Measurements from ENCODE around the gene CRYGB. TPM values are rescaled to one million over a fixed set of nuclear protein-coding genes. Genes with fewer than 3 reads are reported as not detected.
"Not testable (repeated sequence)": the region's sequence is repeated elsewhere in the genome, so short reads cannot be mapped to it uniquely, and the experiment has no call there.

The CRYGB gene
- total and polyA plus RNA-seq, 3 experiments from 2014 or later: not detected

DNA sequence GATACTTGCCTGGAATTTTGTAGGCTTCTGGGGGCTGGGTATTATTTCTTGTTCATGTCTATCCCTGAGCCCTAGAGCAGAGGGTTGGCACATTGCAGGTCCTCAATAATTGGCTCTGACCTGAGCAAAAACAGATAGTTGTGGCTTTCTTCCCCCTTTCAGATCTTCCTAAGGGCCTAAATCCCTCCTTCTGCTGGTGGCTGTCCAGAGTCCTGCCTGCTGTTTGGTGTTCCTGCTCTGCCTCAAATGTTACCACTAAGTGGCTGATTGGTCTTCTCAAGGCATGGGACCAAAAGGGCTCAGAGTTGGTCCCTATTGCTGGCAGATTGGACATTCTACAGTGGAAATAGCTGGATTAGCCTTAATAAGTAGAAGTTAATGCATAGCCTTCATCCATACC, 1.1 kb upstream of the CRYGB start:
- ChIA-PET CTCF (no interaction called here), POLR2A (no interaction called here)
- H3K36me3 Mint-ChIP-seq: peaks cover 0 to 3% (median 0%) of the 10 kb centered on the region in 3 donors
- H3K4me3 ChIP-seq (ENCODE audit: low read length): no peak overlapping the region
- DNase-seq: no peak
- H3K9me3 ChIP-seq (ENCODE audit: low read length): no peaks in the 10 kb centered on the region
- no peaks in the 10 kb centered on the region for H3K27me3 ChIP-seq (ENCODE audit: insufficient read depth, low read length, poor library complexity, severe bottlenecking)
- H3K27me3 Mint-ChIP-seq: peaks cover 7 to 8% of the 10 kb centered on the region in 2 donors
- H3K4me3 Mint-ChIP-seq: no peak overlapping the region
- H3K4me1 ChIP-seq (ENCODE audit: insufficient read depth, low read length): no peaks in the 10 kb centered on the region
- H3K4me1 Mint-ChIP-seq: no peaks in the 10 kb centered on the region
- no peak overlapping the region for H3K27ac Mint-ChIP-seq
- no peak overlapping the region for H3K27ac ChIP-seq (ENCODE audit: low read depth, low read length)
- peaks cover 0 to 12% (median 10%) of the 10 kb centered on the region in 5 donors for H3K9me3 Mint-ChIP-seq
- no peaks in the 10 kb centered on the region for H3K36me3 ChIP-seq (ENCODE audit: insufficient read depth, low read length)

DNA sequence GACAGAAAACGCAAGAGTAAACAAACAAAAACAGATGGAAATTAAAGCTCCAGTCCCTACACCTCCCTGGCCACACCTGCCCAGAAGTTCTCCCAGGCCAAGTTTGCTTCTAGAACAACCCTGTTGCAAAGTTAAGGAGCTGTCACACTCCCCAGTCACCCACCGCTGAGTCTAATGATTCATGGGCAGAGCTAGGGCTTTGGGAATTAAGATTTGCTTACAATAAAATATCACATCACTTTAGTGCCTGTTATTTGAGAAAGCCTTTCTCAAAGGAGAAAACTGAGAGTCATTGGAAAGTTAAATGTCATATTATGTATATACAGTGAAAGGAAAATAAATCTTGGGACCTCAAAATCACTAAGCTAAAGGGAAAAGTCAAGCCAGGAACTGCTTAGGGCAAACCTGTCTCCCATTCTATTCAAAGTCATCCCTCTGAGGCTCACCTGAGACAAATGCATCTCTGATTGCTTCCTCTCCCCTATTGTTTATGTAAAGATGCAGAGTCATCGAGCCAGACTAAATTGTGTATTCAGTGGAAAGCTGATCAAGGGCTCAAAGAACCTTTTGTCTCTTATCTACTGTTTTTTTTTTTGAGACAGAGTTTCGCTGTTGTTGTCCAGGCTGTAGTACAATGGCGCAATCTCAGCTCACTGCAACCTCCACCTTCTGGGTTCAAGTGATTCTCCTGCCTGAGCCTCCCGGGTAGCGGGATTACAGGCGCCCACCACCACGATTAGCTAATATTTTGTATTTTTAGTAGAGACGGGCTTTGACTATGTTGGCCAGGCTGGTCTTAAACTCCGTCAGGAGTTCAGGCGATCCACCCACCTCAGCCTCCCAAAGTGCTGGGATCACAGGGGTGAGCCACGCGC, 2.8 kb downstream of the CRYGB start:
- Histone ChIP-seq H3K9me3 (ENCODE audit: low read length) (no peaks in the 10 kb centered on the region), H3K4me1 (ENCODE audit: insufficient read depth, low read length) (no peaks in the 10 kb centered on the region), H3K36me3 (ENCODE audit: insufficient read depth, low read length) (no peaks in the 10 kb centered on the region), H3K27ac (ENCODE audit: low read depth, low read length) (no peak overlapping the region), H3K4me3 (ENCODE audit: low read length) (no peak overlapping the region), H3K27me3 (ENCODE audit: insufficient read depth, low read length, poor library complexity, severe bottlenecking) (no peaks in the 10 kb centered on the region)
- Mint-ChIP-seq H3K9me3 (peaks cover 0 to 3% (median 0%) of the 10 kb centered on the region in 5 donors), H3K27me3 (peaks cover 0 to 7% of the 10 kb centered on the region in 2 donors), H3K4me3 (no peak overlapping the region), H3K4me1 (no peaks in the 10 kb centered on the region), H3K27ac (no peak overlapping the region), H3K36me3 (peaks cover 0 to 1% (median 0%) of the 10 kb centered on the region in 3 donors)
- ChIA-PET CTCF (no interaction called here), POLR2A (no interaction called here)
- DNase-seq: no peak

DNA sequence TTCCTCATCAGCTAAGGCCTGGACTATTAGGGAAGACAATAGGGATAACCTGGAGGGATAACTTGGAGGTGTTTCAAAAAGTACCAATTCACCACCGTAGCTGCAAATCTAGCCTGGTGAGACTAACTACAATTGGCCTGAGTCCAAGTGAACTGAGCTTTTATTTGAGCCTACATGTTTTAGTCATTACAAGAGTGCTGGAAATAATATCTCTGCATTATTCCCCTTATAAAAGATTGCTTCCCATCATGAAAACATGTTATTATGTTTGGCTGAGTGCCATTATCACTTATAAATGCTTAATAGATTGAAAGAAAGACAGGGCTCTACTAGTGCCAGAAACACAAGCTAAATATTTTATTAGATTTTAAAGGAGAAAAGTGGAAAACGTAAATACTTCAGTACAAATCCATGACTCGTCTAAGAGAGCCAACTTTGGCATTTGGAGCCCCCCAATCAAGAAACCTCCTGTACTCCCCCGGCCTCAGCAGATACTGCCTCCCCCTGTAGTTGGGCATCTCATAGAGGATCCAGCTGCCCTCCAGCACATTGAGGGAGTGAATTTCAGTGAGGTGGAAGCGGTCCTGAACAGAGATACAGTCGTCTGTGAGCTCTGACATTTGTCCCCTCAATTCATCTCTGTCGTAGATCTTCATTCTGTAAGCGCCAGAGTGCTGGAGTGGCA, 3.6 kb downstream of the CRYGB start:
- POLR2A ChIA-PET: no interaction called here
- CTCF ChIA-PET: no interaction called here
- H3K36me3 Mint-ChIP-seq: peaks cover 0 to 4% (median 0%) of the 10 kb centered on the region in 3 donors

DNA sequence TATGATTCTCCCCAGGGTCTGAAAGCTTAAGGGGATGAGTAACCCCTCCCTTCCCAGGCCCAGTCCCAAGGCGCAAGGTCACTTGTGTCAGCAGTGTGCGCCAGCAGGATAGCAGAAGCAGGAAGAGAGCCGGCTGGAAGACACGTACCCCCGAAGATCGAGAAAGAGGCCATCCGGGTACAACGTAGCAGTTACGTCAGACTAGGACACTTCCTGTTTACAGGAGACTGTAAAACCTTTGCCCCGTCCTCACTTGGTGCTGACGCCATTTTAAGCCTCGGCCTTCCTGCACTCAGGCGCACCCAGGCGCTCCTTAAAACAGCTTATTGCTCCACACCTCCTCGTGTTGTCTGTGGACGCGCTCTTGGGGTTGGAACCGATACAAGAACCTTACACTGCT, 6.5 kb downstream of the CRYGB start:
- H3K27ac Mint-ChIP-seq: no peak overlapping the region
- H3K36me3 Mint-ChIP-seq: peaks cover 0 to 4% (median 0%) of the 10 kb centered on the region in 3 donors
- POLR2A ChIA-PET: no interaction called here
- H3K4me3 Mint-ChIP-seq: no peak overlapping the region
- no peak for DNase-seq
- H3K27me3 Mint-ChIP-seq: peaks cover 0 to 4% of the 10 kb centered on the region in 2 donors
- Histone ChIP-seq H3K4me3 (ENCODE audit: low read length) (no peak overlapping the region), H3K9me3 (ENCODE audit: low read length) (no peaks in the 10 kb centered on the region), H3K27ac (ENCODE audit: low read depth, low read length) (no peak overlapping the region), H3K4me1 (ENCODE audit: insufficient read depth, low read length) (peaks cover 7% of the 10 kb centered on the region), H3K27me3 (ENCODE audit: insufficient read depth, low read length, poor library complexity, severe bottlenecking) (no peaks in the 10 kb centered on the region), H3K36me3 (ENCODE audit: insufficient read depth, low read length) (no peaks in the 10 kb centered on the region)
- H3K4me1 Mint-ChIP-seq: peaks cover 6 to 11% (median 8%) of the 10 kb centered on the region in 3 donors
- H3K9me3 Mint-ChIP-seq: peaks cover 0 to 6% (median 0%) of the 10 kb centered on the region in 5 donors
- CTCF ChIA-PET: no interaction called here

More for the DNA sequence above, 3.6 kb downstream of the CRYGB start:
- no peak for DNase-seq
- no peaks in the 10 kb centered on the region for H3K27me3 ChIP-seq (ENCODE audit: insufficient read depth, low read length, poor library complexity, severe bottlenecking)
- H3K4me3 Mint-ChIP-seq: no peak overlapping the region
- H3K4me1 ChIP-seq (ENCODE audit: insufficient read depth, low read length): no peaks in the 10 kb centered on the region
- H3K9me3 Mint-ChIP-seq: peaks cover 0 to 6% (median 0%) of the 10 kb centered on the region in 5 donors
- no peak overlapping the region for H3K27ac Mint-ChIP-seq
- H3K4me3 ChIP-seq (ENCODE audit: low read length): no peak overlapping the region
- no peaks in the 10 kb centered on the region for H3K4me1 Mint-ChIP-seq
- no peaks in the 10 kb centered on the region for H3K36me3 ChIP-seq (ENCODE audit: insufficient read depth, low read length)
- peaks cover 1 to 7% of the 10 kb centered on the region in 2 donors for H3K27me3 Mint-ChIP-seq
- H3K9me3 ChIP-seq (ENCODE audit: low read length): no peaks in the 10 kb centered on the region
- no peak overlapping the region for H3K27ac ChIP-seq (ENCODE audit: low read depth, low read length)

DNA sequence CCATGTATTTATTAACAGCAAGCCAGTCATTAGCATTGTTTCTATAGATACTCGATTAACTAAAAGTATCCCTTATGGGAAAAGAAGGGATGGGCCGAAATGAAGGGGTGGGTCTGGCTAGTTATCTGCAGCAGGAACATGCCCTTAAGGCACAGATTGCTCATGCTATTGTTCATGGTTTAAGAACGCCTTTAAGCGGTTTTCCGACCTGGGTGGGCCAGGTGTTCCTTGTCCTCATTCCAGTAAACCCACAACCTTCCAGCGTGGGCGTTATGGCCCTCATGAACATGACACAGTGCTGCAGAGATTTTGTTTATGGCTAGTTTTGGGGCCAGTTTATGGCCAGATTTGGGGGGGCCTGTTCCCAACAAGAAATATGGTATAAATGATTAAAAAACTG, 7.6 kb downstream of the CRYGB start:
- H3K27me3 Mint-ChIP-seq; POLR2A ChIA-PET; H3K36me3 Mint-ChIP-seq; H3K36me3 ChIP-seq (ENCODE audit: insufficient read depth, low read length); H3K27me3 ChIP-seq (ENCODE audit: insufficient read depth, low read length, poor library complexity, severe bottlenecking); H3K4me3 ChIP-seq (ENCODE audit: low read length); H3K9me3 ChIP-seq (ENCODE audit: low read length); H3K4me3 Mint-ChIP-seq; H3K27ac Mint-ChIP-seq; DNase-seq; H3K27ac ChIP-seq (ENCODE audit: low read depth, low read length); CTCF ChIA-PET; H3K9me3 Mint-ChIP-seq; H3K4me1 ChIP-seq (ENCODE audit: insufficient read depth, low read length): not testable (repeated sequence)
- peaks cover 6 to 11% (median 8%) of the 10 kb centered on the region in 3 donors for H3K4me1 Mint-ChIP-seq

DNA sequence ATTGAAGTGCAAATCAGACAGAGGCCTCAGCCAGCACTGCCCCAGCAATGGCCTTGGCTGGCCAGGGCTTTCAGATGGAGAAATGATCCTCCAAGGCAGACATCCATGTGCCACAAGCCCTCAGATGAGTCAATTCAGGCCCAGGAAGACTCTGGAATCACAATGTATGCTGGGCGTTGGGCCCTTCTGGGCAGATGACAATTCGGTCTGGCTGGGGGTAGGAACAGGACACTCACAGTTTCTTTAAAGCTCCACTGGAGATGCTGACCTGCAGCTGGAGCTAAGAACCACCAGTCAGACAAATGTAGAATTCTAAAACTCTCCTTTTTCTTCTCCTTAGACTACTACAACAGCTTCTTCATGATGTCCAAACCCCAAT, 9.3 kb downstream of the CRYGB start:
- Histone ChIP-seq H3K9me3 (ENCODE audit: low read length) (no peaks in the 10 kb centered on the region), H3K4me3 (ENCODE audit: low read length) (no peak overlapping the region), H3K27ac (ENCODE audit: low read depth, low read length) (no peak overlapping the region), H3K27me3 (ENCODE audit: insufficient read depth, low read length, poor library complexity, severe bottlenecking) (no peaks in the 10 kb centered on the region), H3K4me1 (ENCODE audit: insufficient read depth, low read length) (peaks cover 7% of the 10 kb centered on the region), H3K36me3 (ENCODE audit: insufficient read depth, low read length) (no peaks in the 10 kb centered on the region)
- ChIA-PET POLR2A (no interaction called here), CTCF (no interaction called here)
- H3K27me3 Mint-ChIP-seq: peaks cover 4 to 6% of the 10 kb centered on the region in 2 donors
- H3K4me3 Mint-ChIP-seq: no peak overlapping the region
- peaks cover 6 to 11% (median 8%) of the 10 kb centered on the region in 3 donors for H3K4me1 Mint-ChIP-seq
- H3K36me3 Mint-ChIP-seq: peaks cover 0 to 4% (median 0%) of the 10 kb centered on the region in 3 donors
- H3K9me3 Mint-ChIP-seq: peaks cover 0 to 6% (median 0%) of the 10 kb centered on the region in 5 donors
- no peak for DNase-seq
- no peak overlapping the region for H3K27ac Mint-ChIP-seq

DNA sequence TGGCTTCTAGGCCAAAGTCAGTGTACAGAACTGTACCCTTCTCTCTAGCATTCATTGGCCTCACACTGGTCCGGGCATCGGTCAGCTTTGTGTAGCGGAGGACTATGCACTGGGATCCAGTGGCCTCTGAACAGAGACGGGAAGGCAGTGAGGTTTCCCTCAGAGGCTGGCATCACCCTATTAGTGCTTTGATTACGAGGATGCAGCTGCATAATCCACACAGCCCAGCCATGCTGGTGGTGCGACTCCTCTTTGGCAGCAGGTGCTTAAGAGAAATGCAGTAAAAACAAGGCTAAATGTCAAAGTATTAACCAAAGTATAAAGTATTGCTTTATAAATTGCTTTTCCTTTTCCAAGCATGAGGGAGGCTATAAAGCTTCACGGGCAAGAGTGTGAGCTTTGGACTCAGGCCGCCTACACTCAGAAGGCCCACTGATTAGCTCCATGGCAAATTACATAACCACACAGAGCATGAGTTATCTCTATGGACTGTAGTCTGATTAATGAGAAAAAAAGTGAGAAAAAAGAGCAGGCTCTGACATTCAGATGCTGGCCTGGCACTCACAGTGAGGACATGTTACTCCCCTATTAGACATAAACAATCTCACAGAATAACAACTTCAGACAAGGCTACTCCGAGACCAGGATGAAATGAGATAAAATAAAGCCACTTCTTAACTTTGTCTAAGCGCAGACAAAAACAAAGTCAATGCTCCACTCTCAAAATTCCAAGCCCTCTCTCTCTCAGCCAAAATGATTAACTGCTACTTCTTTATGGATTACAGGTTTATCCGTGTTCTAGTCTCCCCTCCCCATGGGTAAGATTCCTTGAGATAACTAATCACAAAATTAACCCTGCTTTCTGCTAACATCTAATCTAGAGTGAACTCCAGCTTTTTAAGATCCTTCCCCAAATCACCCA, 9.9 kb downstream of the CRYGB start:
- H3K27me3 Mint-ChIP-seq: peaks cover 4 to 6% of the 10 kb centered on the region in 2 donors
- H3K9me3 Mint-ChIP-seq: peaks cover 0 to 6% (median 0%) of the 10 kb centered on the region in 5 donors
- Histone ChIP-seq H3K27me3 (ENCODE audit: insufficient read depth, low read length, poor library complexity, severe bottlenecking) (no peaks in the 10 kb centered on the region), H3K4me1 (ENCODE audit: insufficient read depth, low read length) (peaks cover 7% of the 10 kb centered on the region), H3K9me3 (ENCODE audit: low read length) (no peaks in the 10 kb centered on the region), H3K4me3 (ENCODE audit: low read length) (no peak overlapping the region), H3K27ac (ENCODE audit: low read depth, low read length) (no peak overlapping the region), H3K36me3 (ENCODE audit: insufficient read depth, low read length) (no peaks in the 10 kb centered on the region)
- H3K4me3 Mint-ChIP-seq: no peak overlapping the region
- no peak overlapping the region for H3K27ac Mint-ChIP-seq
- peaks cover 6 to 11% (median 8%) of the 10 kb centered on the region in 3 donors for H3K4me1 Mint-ChIP-seq
- CTCF ChIA-PET: no interaction called here
- POLR2A ChIA-PET: no interaction called here
- peaks cover 0 to 4% (median 0%) of the 10 kb centered on the region in 3 donors for H3K36me3 Mint-ChIP-seq
- DNase-seq: no peak

All from CD8-positive, alpha-beta memory T cell (primary cell).